Parathyroid adenoma (tissue), 2 donors: ENCODE results near the gene SLC35C1.

Source experiments
- H2AFZ ChIP-seq: fragments of 300-600 bp; sonication (generic); one replicate; pipeline ENCODE4 v1.7.0; 2017; ENCODE audit warnings: antibody characterized with exemption, mild to moderate bottlenecking
- H3K27ac ChIP-seq: fragments of 300-600 bp; sonication (generic); one replicate; pipeline ENCODE4 v1.7.0; 2017
- H3K27me3 ChIP-seq: fragments of 300-600 bp; sonication (generic); one replicate; pipeline ENCODE4 v1.7.0; 2017; ENCODE audit warnings: low read length; ENCODE audit not compliant: control insufficient read depth, insufficient read depth
- H3K36me3 ChIP-seq: fragments of 300-600 bp; sonication (generic); one replicate; pipeline ENCODE4 v1.7.0; 2017; ENCODE audit warnings: low read length; ENCODE audit not compliant: control insufficient read depth, insufficient read depth
- H3K4me1 ChIP-seq: fragments of 300-600 bp; sonication (generic); one replicate; pipeline ENCODE4 v1.7.0; 2017; ENCODE audit warnings: control low read depth
- H3K4me2 ChIP-seq: fragments of 300-600 bp; sonication (generic); one replicate; pipeline ENCODE4 v1.7.0; 2017; ENCODE audit warnings: low read length
- H3K4me3 ChIP-seq: fragments of 300-600 bp; sonication (generic); one replicate; pipeline ENCODE4 v1.7.0; 2017; ENCODE audit warnings: low read depth, low read length
- H3K79me2 ChIP-seq: fragments of 300-600 bp; sonication (generic); one replicate; pipeline ENCODE4 v1.7.0; 2017; ENCODE audit warnings: control low read depth
- H3K9ac ChIP-seq: fragments of 300-600 bp; sonication (generic); one replicate; pipeline ENCODE4 v1.7.0; 2017; ENCODE audit warnings: mild to moderate bottlenecking
- H3K9me3 ChIP-seq: fragments of 300-600 bp; sonication (generic); one replicate; pipeline ENCODE4 v1.7.0; 2017; ENCODE audit warnings: low read length; ENCODE audit not compliant: control insufficient read depth
- CTCF ChIP-seq: fragments of 300-600 bp; sonication (generic); IDR thresholded peaks from one replicate; pipeline ENCODE4 v1.7.0; 2017; ENCODE audit warnings: antibody characterized with exemption, mild to moderate bottlenecking
- donor health status: primary hyperparathyroidism.

SLC35C1 gene

DNA sequence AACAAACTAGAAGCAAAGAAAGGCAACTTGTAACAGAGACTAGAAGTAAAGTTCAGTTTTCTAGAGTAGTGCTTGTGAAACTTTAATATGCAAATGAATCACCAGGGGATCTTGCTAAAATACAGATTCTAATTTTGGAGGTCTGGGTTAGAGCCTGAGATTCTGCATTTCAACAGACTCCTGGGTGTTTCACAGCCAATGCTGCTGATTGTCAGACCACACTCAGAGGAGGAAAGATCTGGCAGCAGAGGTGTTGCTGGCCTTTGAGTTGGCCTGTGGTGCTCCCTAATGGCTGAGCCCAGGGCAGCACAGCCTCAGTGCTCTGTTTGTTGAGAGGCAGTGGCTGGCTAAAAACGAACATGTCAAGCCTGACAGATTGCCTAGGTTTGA is 47.8 kb downstream of the SLC35C1 start:
- Histone ChIP-seq H3K27ac (no peak overlapping the region), H3K9me3 (no peaks in the 10 kb centered on the region), H3K9ac (no peak overlapping the region), H3K79me2 (peaks cover 44% of the 10 kb centered on the region), H3K27me3 (no peaks in the 10 kb centered on the region), H3K36me3 (no peaks in the 10 kb centered on the region), H3K4me1 (peaks cover under 1% of the 10 kb centered on the region), H2AFZ (no peak overlapping the region), H3K4me3 (no peak overlapping the region), H3K4me2 (no peak overlapping the region)
- no peak for TF ChIP-seq CTCF

- Histone ChIP-seq H3K4me2 (no peak overlapping the region), H3K4me3 (no peak overlapping the region), H3K9me3 (no peaks in the 10 kb centered on the region), H3K4me1 (peaks cover 10% of the 10 kb centered on the region), H3K9ac (no peak overlapping the region), H3K27ac (no peak overlapping the region), H2AFZ (no peak overlapping the region), H3K36me3 (no peaks in the 10 kb centered on the region), H3K79me2 (peaks cover 37% of the 10 kb centered on the region), H3K27me3 (no peaks in the 10 kb centered on the region)
- no peak for TF ChIP-seq CTCF
These were observed 48.6 kb downstream of the SLC35C1 start for GRCh38 chr11:45853332-45854219.

DNA sequence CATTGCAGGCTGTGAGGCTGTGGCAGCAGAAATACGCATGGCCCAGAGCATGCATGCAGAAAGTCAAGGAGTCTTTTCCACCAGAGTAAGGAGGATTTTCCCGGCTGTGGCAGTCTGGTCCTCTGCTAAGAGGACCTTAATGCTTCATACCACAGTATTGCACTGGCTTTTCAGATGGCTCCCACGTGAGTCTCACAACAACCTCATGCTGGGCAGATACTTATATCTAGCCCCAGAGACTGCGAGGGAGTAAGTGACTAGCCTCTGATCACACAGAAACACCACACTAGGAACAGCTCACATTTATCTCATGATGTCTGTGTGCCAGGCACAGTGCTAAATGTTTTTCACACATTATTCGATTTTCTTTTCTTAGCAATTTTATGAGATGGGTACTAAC is 50.4 kb downstream of the SLC35C1 start:
- no peak overlapping the region for H3K4me3 ChIP-seq
- no peak overlapping the region for H2AFZ ChIP-seq
- no peaks in the 10 kb centered on the region for H3K36me3 ChIP-seq
- TF ChIP-seq CTCF: no peak
- H3K9me3 ChIP-seq: no peaks in the 10 kb centered on the region
- H3K79me2 ChIP-seq: peaks cover 24% of the 10 kb centered on the region
- no peak overlapping the region for H3K27ac ChIP-seq
- H3K4me2 ChIP-seq: no peak overlapping the region
- no peak overlapping the region for H3K9ac ChIP-seq
- H3K4me1 ChIP-seq: peaks cover 19% of the 10 kb centered on the region
- H3K27me3 ChIP-seq: no peaks in the 10 kb centered on the region

- H3K9me3 ChIP-seq: no peaks in the 10 kb centered on the region
- TF ChIP-seq CTCF: no peak
- no peak overlapping the region for H3K4me2 ChIP-seq
- H3K9ac ChIP-seq: no peak overlapping the region
- H3K27ac ChIP-seq: no peak overlapping the region
- H3K79me2 ChIP-seq: peaks cover 18% of the 10 kb centered on the region
- H3K36me3 ChIP-seq: no peaks in the 10 kb centered on the region
- no peak overlapping the region for H2AFZ ChIP-seq
- no peaks in the 10 kb centered on the region for H3K27me3 ChIP-seq
- H3K4me1 ChIP-seq: peaks cover 19% of the 10 kb centered on the region
- H3K4me3 ChIP-seq: no peak overlapping the region
These were observed 51.1 kb downstream of the SLC35C1 start for GRCh38 chr11:45856044-45856468.
